ENCODE data around the gene ZNF625.

DNA sequence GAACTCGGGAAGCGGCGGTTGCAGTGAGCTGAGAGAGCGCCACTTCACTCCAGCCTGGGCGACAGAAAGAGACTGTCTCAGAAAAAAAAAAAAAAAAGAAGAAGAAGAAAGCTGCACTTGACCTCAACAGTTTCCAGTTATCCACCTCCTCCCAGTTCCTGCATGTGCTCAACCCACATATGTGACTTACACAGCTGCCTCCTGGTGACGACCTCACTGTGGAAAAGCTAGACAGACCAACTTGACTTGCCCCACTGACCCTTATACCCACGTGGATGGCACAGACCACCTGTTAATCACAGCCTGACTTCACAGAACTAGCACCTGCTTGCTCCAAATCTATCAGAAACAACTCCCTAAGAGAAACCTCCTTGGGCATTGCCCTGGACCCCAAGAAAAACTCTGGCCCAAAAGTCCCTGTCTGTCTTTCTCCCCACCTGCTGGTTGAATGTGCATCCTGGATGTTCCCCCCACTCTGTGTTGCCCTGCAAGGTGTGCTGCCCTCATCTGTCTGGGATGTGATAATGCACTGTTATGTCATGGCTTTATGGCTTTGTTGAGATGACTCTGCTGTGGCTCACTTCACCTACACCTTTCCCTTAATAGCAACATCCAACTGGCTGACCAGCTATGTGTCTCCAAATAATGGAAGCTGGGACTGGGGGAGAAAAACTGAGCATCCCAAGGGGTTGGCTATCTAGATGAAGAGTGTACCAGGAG is 19.2 kb downstream of the ZNF625 start:
- TF ChIP-seq, protein P1, sequence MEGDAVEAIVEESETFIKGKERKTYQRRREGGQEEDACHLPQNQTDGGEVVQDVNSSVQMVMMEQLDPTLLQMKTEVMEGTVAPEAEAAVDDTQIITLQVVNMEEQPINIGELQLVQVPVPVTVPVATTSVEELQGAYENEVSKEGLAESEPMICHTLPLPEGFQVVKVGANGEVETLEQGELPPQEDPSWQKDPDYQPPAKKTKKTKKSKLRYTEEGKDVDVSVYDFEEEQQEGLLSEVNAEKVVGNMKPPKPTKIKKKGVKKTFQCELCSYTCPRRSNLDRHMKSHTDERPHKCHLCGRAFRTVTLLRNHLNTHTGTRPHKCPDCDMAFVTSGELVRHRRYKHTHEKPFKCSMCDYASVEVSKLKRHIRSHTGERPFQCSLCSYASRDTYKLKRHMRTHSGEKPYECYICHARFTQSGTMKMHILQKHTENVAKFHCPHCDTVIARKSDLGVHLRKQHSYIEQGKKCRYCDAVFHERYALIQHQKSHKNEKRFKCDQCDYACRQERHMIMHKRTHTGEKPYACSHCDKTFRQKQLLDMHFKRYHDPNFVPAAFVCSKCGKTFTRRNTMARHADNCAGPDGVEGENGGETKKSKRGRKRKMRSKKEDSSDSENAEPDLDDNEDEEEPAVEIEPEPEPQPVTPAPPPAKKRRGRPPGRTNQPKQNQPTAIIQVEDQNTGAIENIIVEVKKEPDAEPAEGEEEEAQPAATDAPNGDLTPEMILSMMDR (conservative IDR thresholded peaks at IDR 0.05): no peak
- TF ChIP-seq ZFX (IDR thresholded peaks at IDR 0.05): no peak
